EL (cell line): Measurements from ENCODE around the gene CDK15.

ENCODE experiments used
- DNase-seq: peaks from one replicate; pipeline ENCODE4 v3.0.0-alpha.2; 2016

Gene CDK15

DNA sequence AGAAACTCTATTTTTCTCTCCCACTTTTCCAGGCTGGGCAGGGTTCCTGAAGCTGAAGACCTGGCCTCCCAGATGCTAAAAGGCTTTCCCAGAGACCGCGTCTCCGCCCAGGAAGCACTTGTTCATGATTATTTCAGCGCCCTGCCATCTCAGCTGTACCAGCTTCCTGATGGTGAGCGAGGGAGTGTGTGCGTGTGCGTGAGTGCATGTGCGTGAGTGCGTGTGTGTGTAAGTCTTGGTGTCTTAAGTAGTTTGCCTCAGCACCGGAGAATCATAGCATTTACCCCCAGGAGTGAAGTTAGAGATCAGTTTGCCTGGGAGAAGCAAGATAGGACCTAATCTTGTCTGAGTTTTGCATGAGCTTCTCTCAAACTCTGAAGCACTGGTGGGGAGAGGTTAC is 73.7 kb downstream of the CDK15 start:
- DNase-seq, result peak; percentile 5

DNA sequence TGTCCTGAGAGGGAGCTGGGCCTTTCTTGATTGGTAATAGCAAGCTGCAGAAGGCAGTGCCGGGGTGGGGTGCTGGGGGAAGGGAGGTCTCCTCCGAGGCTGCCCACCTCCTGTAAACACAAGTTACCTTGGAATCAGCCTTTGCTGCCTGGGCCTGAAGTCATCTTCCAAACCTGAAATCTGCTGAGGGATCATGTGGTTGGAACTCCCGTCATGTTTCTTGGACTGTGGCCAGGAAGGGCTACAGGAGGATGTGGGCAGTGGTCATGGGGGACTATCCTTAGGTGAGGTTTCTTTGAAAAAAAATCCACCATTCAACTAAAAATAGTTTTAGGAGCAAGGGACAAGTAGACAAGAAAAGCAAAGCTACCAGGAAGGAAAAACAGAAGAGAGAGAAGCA is 74.2 kb downstream of the CDK15 start:
- DNase-seq, result peak; percentile 68

DNA sequence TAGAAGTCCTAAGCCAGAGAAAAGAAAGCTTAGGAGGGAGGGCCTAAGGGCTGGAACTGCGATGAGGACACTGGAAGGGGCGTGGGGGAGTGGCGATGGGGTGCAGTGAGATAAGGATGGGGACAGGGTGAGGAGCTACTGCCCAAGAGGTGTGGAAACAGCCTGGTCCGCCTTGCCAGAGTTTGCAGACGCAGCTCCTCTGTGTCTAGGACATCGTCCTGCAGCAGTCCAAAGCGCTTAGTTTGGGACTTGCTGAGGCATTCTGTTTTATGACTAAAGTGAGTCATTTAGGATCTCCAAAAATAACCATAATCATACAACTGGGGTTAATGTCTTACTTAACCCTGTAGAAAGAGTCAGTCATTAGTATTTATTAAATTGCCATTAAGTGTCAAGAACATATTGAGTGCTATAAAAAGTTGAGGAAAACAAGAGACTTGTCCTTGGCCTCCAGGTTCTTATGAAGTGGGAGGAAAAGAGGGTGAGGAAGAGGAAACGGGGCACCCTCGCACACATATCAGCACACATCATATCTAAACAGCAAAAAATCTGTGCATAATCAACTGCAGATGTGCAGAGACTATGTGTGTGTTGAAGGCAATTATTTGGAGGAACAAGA is 74.8 kb downstream of the CDK15 start:
- DNase-seq, result peak; percentile 70

DNA sequence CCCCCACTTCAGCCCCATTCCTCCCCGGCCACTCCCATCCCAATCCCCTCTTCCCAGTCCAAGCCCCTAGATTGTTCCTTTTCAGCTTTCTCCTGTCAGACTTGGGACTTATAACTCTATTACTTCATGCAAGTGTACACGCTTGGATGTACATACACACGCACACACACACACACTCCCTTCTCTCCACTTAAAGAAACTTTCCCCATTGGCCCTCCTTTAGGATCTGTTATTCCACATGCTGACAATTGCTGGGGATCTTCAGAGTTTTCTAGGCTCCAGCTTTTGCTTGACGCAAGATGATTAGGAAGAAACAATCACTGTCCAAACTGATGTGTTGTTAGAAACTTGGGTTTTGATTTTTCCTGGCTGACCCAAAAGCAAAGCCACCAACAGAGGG is 75.4 kb downstream of the CDK15 start:
- DNase-seq, result peak; percentile 12

DNA sequence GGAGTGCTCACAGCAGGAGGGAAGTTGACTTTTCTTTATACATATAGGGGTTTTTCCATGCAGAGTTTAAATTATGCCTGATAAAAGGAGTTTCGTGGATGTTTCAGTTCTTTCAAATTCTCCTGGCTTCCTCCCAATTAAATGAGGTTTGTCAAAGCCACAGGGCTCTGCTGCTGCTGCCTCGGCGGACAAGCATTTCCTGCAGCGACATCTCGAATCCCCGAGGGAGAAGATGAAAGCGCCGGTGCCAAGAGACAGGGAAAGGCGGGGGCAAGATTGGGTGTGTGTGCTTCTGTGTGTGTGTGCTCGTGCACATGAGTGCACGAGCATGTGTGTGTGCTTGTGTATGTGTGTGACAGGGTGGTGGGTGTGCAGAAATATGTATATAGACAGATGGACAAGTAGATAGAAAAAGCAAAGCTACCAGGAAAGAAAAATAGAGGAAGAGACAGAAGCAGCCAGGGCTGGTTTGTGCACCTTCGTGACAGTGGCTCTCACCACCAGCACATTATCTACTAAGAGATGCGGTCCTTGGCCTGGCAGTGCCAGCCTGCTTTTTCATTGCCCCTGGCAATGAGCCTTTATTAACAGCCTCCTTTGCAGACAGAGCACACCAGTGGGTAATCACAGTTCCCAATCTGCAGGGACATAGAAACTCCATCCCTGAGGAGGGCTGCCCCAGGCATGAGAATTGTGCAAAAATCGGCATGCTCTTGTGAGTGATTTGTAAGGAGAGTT is 76.2 kb downstream of the CDK15 start:
- peak; percentile 76 for DNase-seq

DNA sequence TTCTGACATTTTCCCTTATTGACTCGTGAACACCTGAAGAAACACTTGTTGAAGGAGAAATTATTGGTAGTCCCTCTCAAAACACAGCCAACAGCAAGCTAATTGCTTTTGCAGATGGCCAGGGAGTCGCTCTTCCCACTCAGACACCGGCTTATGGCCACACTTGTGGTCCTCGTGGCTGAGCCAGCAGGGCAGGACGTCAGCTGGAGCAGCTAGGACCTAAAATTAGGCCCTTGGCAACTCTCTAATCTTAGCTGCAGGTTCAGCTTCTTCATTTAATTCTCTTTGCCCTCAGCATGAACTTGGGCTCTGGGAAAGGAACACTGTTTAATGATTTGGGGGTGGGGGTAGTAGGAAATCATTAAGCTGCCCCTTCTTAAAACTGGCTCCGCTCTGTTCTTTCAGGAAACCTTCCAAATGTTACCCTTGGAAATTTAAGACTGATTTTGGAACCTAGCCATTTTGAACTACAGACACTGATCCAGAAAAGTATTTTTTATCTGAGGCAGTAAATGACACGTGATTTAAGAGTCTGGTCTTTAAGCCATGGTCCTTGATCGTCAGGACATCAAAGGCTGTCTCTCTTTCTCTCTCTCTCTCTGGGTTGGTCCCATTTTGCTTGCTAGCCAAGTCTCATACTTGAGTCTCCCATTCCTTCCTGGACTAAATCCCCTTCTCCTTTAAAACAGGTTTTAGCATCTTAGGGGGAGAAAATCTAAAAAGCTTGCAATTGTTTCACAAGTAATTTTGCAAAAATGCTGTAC is 77.5 kb downstream of the CDK15 start:
- DNase-seq, result no peak

DNA sequence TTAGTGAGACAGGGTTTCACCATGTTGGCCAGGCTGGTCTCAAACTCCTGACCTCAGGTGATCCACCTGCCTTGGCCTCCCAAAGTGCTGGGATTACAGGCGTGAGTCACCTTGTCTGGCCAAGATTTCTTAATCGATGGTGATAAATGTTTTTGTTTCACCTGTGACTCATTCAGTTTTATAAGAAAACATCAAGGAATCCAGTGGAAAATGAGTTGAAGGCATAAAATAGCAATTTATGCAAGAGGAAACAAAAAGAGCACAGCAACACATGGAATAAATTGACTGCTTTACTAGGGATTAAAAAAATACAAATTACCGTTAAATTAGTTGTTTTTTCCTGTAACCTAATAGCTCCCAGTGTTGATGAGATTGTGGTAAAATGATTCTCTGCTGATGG is 80.2 kb downstream of the CDK15 start:
- peak; percentile 57 for DNase-seq

DNA sequence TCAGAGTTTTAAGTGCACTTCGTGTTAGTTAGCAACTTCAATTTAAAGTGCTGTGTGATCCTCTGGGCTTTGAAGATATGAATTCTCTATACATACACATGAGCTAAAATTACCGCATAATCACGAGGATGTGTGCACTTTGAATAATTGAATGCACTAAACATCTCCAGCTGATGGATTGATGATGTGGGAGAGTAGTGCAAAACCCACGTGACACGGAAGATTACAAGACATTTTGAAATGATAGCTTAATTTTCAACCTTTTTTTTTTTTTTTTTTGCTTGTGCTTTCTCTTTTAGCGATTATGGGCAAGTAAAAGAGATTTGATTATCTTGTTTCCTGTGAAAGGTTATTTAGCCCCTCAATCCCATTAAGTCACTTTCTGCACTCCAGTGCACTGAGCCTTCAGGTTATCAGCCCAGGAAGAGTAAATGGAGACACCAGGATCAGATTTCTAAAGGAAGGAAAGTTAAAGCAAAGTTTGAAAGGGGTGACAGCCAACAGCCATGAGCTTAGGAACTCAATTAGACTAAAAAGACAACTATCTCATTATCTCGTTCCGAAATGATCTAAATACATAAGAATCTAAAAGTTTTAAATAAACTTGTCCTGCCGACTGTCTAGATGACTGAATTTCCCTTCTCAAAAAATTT is 81.6 kb downstream of the CDK15 start:
- peak; percentile 8 for DNase-seq

DNA sequence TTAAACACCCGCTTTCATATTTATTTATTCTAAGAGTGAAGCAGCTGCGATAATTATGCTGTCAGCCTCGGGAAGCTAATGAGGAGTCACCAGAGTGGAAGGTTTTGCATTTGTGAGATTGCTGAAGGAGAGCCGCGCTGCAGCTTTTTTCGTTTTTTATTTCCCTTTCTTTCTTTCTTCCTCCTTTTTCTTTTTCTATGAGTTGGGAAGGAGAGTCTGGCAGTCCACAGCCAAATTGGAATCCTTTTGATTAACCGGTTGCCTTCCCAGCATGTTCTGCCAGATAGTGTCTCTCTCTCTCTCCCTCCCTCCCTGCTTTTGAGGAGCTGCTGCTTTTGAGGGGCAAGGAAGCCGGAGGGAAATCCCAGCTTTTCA is 82.1 kb downstream of the CDK15 start:
- DNase-seq, result peak; percentile 19

DNA sequence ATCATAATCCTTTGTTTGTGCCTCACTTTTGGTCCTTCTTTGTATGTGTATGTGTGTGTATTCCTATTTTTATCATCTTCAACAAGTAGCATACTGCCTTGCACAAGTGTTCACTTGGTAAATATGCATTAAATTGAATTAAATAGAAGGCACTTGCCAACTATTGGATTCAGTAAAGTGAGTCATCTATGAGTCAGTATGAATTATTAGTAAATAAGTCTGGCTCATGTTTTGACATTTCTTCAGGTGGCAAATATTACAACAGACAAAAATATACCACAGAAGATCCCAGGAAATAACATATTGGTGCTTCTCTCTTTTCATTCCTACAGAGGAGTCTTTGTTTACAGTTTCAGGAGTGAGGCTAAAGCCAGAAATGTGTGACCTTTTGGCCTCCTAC is 84.1 kb downstream of the CDK15 start:
- peak; percentile 25 for DNase-seq

DNA sequence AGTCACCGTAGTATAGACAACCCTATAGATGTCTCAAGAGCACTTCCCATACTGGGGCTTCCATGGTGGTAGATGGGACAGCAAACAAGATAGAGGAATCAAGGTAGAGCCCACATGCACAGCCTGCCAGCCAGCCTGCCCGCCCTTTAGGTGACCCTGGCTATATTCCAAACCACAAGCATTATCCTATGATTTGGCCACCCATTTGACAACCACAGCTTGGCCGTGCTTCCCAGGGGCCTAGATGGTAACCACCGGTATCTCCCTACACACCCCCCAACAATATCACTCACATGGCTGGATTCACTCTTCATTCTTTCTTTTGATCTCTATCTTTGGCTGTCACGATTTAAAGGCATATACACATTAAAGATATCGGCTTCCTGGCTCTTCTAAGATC is 85.3 kb downstream of the CDK15 start:
- no peak for DNase-seq

DNA sequence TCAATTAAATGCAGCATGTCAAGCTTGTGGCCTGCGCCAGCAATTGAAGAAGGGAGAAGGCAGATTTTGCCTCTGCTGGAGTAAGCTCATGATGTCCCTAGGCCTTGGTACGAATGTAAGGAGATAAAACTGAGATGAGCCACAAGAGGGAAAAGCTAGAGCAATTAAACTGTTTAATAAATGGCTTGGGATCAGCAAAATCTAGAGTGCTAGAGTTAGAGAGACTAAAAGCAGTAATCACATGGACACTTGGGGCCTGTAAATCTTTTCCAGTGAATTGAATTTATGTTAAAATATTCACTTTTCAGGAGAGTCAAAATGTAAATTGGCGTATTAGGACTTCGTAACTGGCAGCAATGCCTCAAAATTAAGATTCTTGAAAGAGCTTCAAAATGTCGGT is 86.2 kb downstream of the CDK15 start:
- no peak for DNase-seq

DNA sequence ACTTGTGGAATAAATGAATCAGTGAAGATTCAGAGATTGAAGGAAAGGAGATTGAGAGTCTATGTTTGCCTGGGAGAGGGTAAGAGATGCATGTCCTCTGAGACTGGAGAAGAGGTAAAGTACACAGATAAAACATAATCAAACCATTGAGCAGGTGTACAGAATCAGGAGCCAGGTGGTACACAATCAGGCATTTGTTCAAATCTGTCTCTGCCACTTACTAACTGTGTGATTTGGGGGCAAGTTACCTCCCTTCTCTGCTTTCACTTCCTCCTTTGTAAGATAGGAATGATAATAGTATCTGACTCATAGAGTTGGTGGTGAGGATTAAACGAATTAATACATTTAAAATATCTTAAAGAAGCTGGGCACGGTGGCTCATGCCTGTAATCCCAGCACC is 94.0 kb downstream of the CDK15 start:
- peak; percentile 40 for DNase-seq

DNA sequence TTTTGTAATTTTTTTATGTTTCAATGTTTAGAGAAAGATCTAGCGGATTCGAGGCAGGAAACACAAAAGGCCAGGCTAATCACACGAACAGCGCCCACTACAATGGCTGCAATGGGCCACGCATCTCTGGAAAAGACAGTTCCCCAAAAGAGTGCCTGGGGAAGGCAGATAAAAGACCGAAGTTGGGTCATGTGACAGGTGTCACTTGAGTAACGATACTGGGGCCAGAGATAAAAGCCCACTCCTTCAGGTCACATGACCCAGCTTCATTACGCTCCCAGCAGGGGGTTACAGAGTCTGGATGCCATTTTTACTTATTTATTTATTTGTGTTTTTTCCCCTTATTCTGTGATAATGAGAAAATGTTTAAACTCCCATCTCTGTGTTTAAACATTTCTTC is 95.4 kb downstream of the CDK15 start:
- no peak for DNase-seq

DNA sequence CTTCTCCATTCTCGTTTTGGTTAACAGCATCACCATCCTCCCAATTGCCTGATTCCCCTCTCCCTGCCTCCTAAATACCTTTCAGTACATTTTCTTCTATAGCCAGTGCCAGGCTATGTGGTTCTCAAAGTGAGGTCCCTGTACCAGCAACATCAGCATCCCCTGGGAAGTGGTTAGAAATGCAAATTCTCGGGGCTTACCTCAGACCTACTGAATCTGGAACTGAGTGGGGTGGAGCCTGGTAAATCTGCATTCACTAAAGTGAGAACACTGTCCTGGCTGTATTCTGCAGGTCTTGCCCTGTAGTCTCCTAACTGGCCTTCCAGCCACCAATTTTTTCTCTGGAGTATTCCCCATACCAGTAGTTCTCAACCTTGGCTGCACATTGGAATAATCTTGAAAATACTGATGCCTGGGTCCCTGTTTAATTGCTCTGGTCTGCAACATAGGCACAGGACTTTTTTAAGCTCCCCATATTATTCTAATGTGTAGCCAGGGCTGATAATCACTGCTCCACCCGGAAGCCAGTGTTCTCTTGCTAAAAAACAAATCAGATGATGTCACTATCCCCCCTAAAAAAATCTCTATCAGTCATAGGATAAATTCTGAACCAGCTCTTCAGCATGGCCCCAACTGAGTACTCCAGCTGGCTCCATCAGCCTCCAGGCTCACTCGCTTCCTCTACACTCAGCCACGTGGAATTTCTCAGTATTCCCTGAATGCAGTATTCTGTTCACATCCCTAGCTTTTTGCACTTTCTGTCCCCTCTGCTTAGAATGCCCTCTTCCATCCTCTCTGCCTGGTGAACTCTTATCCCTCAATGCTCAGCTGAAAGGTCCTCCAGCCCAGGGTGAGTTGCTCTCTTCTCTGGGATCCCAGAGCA is 98.4 kb downstream of the CDK15 start:
- DNase-seq, result peak; percentile 72

DNA sequence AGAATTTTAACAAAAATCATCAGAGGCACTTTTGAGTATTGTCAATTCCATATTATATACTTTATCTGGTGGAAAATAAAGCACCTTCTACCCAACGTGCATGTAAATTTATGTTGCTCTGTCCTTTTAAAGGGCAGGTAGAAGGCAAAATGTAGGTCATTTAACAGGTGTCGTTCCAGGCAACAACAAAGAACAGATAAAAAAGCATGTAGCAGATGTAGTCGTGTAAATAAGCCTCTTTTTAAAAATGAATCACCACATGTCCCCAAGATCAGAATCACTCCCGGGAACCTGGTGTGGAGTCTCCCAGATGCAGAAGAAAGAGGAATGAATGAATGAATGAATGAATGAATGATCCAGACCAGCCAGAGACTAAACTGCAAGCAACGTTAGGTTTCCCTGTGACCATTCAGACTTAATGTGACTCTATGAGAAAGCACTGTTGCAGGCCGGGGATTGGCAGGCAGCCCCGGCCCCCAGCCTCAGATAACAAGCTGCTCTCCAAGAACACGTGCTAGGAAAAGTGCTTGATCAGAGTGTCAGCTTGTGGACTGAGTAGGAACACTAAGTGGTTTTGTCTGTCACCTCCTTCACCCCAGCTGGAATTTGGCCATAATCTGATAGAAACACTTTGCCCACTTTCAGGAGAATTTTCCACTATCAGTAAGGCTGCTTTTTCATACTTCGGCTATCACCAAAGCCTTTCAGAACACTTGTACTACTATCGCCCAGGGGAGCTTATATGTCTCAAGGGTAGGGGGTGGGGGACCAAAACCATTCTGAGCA is 100.6 kb downstream of the CDK15 start:
- no peak for DNase-seq

DNA sequence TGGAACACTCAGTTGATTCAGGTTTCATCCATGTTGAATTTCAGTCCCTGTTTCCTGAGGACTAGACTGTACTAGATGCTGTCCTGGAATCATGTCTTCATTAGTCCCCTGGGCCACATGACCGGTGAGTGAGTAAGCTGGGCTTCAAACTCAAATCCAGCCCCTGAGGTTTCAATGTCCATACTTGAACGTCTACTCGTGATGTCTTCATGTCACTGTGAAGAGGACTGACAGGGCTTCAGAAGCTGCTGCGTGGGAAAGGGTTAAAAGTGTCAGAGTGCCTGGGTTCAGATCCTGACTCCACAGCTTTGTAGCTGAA is 101.2 kb downstream of the CDK15 start:
- DNase-seq, result no peak

DNA sequence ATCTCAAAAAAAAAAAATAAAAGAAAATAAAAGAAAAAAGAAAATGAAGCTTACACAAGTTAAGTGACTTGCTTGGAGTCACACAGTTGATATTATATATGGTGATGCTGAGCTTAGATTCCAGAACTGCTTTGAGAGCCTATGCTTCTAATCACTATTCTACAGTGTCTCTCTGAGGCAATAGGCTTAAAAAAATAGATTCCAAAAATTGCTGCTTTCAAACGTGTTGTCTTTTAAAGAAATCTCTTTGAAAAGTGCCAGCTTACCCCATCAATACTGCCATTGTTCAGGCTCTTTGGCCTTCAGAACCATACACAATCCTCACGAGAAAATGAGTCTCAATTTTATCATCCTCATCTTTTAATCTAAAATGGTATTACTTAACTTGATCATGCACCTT is 102.6 kb downstream of the CDK15 start:
- DNase-seq, result peak; percentile 31

DNA sequence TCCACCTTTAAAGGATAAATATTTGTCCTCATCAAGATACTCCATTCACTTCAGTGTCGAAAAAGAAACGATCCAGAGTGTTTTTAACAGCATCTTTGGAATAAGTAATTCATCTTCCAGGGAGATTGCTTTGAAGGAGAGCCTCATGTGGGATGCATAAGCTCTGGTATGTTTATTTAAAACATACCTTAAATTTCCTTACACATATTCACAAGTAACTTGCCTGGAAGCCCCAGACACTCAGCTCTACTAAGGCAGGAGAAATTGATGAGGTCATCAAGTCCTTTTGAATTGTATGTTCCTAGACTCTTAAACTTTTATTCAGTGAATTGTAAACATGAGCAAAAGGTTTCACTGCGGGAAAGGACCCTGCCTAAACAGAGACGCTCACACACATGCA is 103.0 kb downstream of the CDK15 start:
- DNase-seq, result peak; percentile 89

DNA sequence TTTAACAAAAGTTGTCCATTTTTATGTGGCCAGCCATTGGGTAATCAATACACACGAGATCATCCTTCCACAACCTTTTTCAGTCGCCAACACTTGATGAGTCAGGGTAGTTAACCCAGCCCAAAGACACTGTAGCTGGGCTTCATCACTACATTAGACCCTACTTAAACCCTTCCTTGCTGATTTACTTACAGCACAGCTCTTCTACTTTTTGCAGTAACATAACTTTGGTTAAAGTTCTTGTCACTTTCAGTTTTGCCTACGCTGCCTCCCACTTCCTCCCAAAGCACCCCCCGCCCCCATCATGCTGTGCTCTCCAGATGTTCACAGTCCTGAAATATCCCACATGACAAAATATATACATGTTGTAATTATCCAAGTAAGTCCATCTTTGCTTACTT is 103.6 kb downstream of the CDK15 start:
- peak; percentile 64 for DNase-seq

DNA sequence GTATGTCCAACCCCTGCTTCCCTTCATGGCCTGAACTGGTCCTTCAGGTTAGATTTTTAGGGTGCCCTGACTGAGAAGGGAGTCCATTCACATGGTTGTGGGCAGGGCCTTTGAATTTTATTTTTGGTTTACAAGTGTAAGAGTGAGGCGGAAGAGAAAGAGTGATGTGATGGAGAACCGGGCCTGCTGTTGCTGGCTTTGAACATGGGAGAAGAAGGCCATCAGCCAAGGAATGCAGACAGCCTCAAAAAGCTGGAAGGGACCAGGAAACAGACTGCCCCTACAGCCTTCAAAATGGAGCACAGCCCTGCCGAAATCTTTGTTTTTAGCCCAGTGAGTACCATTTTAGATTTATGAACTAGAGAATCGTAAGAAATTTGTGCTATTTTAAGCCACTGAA is 105.0 kb downstream of the CDK15 start:
- no peak for DNase-seq

DNA sequence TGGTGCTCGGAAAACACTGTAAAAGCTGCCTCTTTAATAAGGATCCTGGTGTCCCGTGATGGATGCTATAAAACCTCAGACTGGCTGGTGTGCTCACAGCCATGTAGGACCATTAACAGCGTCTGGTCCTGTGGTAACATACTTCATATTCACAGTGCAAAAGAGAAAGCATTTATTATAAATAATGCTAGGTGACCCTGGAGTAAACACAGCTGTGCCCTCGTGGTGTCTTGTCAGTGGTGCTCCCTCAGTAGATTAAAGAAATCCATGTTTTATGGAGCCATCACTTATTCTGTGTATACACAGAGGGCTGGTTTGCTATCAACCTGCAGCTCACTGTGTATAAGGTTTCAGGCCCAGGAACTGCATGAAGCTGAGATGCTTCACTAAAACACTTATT is 106.9 kb downstream of the CDK15 start:
- no peak for DNase-seq
